GM18499 (cell line): ENCODE data around the gene CD99L2.

Experiments used
- ATAC-seq: cut with Tn5 transposase; IDR thresholded peaks from one replicate; pipeline ENCODE4 v1.9.1; 2021; ENCODE audit warnings: moderate number of reproducible peaks; ENCODE audit not compliant: insufficient read depth, unreplicated experiment

CD99L2 gene

GRCh38 chrX:150813922-150814321 lies 84.5 kb downstream of the CD99L2 start:
- ATAC-seq, result no peak

- no peak for ATAC-seq
Observed at GRCh38 chrX:150806827-150807226, 91.6 kb downstream of the CD99L2 start.

- no peak for ATAC-seq
Observed at GRCh38 chrX:150805736-150806135, 92.7 kb downstream of the CD99L2 start.

- ATAC-seq, result no peak
Observed at GRCh38 chrX:150792949-150793527, 105.4 kb downstream of the CD99L2 start.

- ATAC-seq, result no peak
Observed at GRCh38 chrX:150790021-150790420, 108.4 kb downstream of the CD99L2 start.

GRCh38 chrX:150781677-150782076 lies 116.8 kb downstream of the CD99L2 start:
- ATAC-seq, result no peak

- no peak for ATAC-seq
Observed at GRCh38 chrX:150779385-150779784, 119.1 kb downstream of the CD99L2 start.

- ATAC-seq, result no peak
Observed at GRCh38 chrX:150777328-150777992, 121.0 kb downstream of the CD99L2 start.

- ATAC-seq, result no peak
Observed at GRCh38 chrX:150775569-150776350, 122.7 kb downstream of the CD99L2 start.

- no peak for ATAC-seq
Observed at GRCh38 chrX:150774798-150775568, 123.5 kb downstream of the CD99L2 start.

- ATAC-seq, result no peak
Observed at GRCh38 chrX:150773634-150774033, 124.8 kb downstream of the CD99L2 start.

GRCh38 chrX:150773117-150773516 lies 125.4 kb downstream of the CD99L2 start:
- no peak for ATAC-seq

- ATAC-seq, result no peak
Observed at GRCh38 chrX:150772150-150772970, 126.1 kb downstream of the CD99L2 start.

GRCh38 chrX:150771116-150771515 lies 127.4 kb downstream of the CD99L2 start:
- no peak for ATAC-seq

- no peak for ATAC-seq
Observed at GRCh38 chrX:150770623-150771022, 127.8 kb downstream of the CD99L2 start.

- ATAC-seq, result no peak
Observed at GRCh38 chrX:150769408-150769807, 129.1 kb downstream of the CD99L2 start.

- no peak for ATAC-seq
Observed at GRCh38 chrX:150768580-150769190, 129.8 kb downstream of the CD99L2 start.

GRCh38 chrX:150768132-150768485 lies 130.4 kb downstream of the CD99L2 start:
- no peak for ATAC-seq

GRCh38 chrX:150767475-150768131 lies 130.9 kb downstream of the CD99L2 start:
- ATAC-seq, result no peak
